SU-DHL-6 (cell line): ENCODE data around the gene CDK16.

Source experiments
- H2AFZ ChIP-seq: fragments of 200-600 bp; sonication (generic); 2 replicates; pipeline ENCODE4 v1.6.1; 2014; ENCODE audit warnings: low read depth, mild to moderate bottlenecking, moderate library complexity, mixed read lengths, antibody characterized with exemption, low read length; ENCODE audit not compliant: severe bottlenecking
- H3F3A ChIP-seq: fragments of 200-600 bp; shearing (Covaris generic); 2 replicates; pipeline ENCODE4 v1.6.0; 2016; ENCODE audit warnings: antibody characterized with exemption, mild to moderate bottlenecking; ENCODE audit not compliant: insufficient read depth
- H3K27ac ChIP-seq: fragments of 200-600 bp; sonication (generic); 2 replicates; pipeline ENCODE4 v1.5.1; 2016; ENCODE audit warnings: low read depth, mild to moderate bottlenecking, low read length, moderate library complexity, mixed read lengths
- H3K27me3 ChIP-seq: fragments of 200-600 bp; sonication (generic), shearing (Covaris generic); 2 replicates; pipeline ENCODE4 v1.6.0; 2014; ENCODE audit warnings: mild to moderate bottlenecking, low read length
- H3K36me3 ChIP-seq: fragments of 200-600 bp; sonication (generic); 2 replicates; pipeline ENCODE4 v1.6.1; 2014; ENCODE audit warnings: mild to moderate bottlenecking, low read length, mixed read lengths
- H3K4me2 ChIP-seq: fragments of 300-600, 200-600 bp; shearing (Covaris generic), sonication (generic); 2 replicates; pipeline ENCODE4 v1.6.0; 2014; ENCODE audit warnings: low read length, low read depth, mild to moderate bottlenecking; ENCODE audit not compliant: poor library complexity, severe bottlenecking
- H3K4me3 ChIP-seq: fragments of 200-600 bp; sonication (generic); 2 replicates; pipeline ENCODE4 v1.5.1; 2014; ENCODE audit warnings: antibody characterized with exemption, low read length, mild to moderate bottlenecking, mixed read lengths; ENCODE audit not compliant: insufficient read depth, poor library complexity, severe bottlenecking
- H3K79me2 ChIP-seq: fragments of 200-600 bp; sonication (generic); 2 replicates; pipeline ENCODE4 v1.6.1; 2014; ENCODE audit warnings: mild to moderate bottlenecking, low read length, moderate library complexity; ENCODE audit not compliant: insufficient read depth
- H3K9ac ChIP-seq: fragments of 200-600 bp; sonication (generic); 2 replicates; pipeline ENCODE4 v1.7.0; 2014; ENCODE audit warnings: mild to moderate bottlenecking, low read length
- H3K9me2 ChIP-seq: fragments of 200-600 bp; sonication (generic); replicated peaks from 2 replicates; pipeline ENCODE4 v1.6.1; 2014; ENCODE audit warnings: low read length; ENCODE audit not compliant: insufficient read depth
- H3K9me3 ChIP-seq: fragments of 200-600 bp; sonication (generic); 2 replicates; pipeline ENCODE4 v1.6.1; 2014; ENCODE audit warnings: low read length, mixed read lengths; ENCODE audit not compliant: insufficient read depth
- H4K20me1 ChIP-seq: fragments of 200-600 bp; sonication (generic); 2 replicates; pipeline ENCODE4 v1.6.1; 2014; ENCODE audit warnings: low read depth, mild to moderate bottlenecking, antibody characterized with exemption, low read length, moderate library complexity, mixed read lengths
- CTCF ChIP-seq: fragments of 200-600 bp; sonication (generic); IDR thresholded peaks from one replicate; pipeline ENCODE4 v1.5.1; 2017; ENCODE audit warnings: antibody characterized with exemption, mild to moderate bottlenecking, low read length, moderate library complexity; ENCODE audit not compliant: insufficient read depth, poor library complexity, severe bottlenecking
- EZH2phosphoT487 ChIP-seq: fragments of 200-600 bp; sonication (generic), shearing (Covaris generic); conservative IDR thresholded peaks from 2 replicates; pipeline ENCODE4 v1.6.1; 2018; ENCODE audit warnings: mild to moderate bottlenecking, antibody characterized with exemption, low read length, moderate library complexity, mixed read lengths

The CDK16 gene

GRCh38 chrX:47200385-47201150 lies 17.9 kb upstream of the CDK16 start:
- Histone ChIP-seq H3K4me3 (no peak overlapping the region), H2AFZ (no peak overlapping the region), H3K36me3 (peaks cover 4% of the 10 kb centered on the region; the same call in 1 of the 2 replicates), H3K27me3 (no peaks in the 10 kb centered on the region), H3K4me2 (no peak overlapping the region), H3F3A (no peaks in the 10 kb centered on the region), H3K27ac (no peak overlapping the region), H3K9ac (no peak overlapping the region), H4K20me1 (no peaks in the 10 kb centered on the region), H3K9me3 (no peaks in the 10 kb centered on the region), H3K79me2 (peaks cover 30% of the 10 kb centered on the region), H3K9me2 (no peaks in the 10 kb centered on the region)
- no peak for TF ChIP-seq CTCF
- TF ChIP-seq EZH2phosphoT487: no peak

- Histone ChIP-seq H3K4me2 (no peak overlapping the region), H4K20me1 (no peaks in the 10 kb centered on the region), H3K36me3 (peaks cover 4% of the 10 kb centered on the region; the same call in 1 of the 2 replicates), H3K9me3 (no peaks in the 10 kb centered on the region), H3K9me2 (no peaks in the 10 kb centered on the region), H3K27me3 (no peaks in the 10 kb centered on the region), H3K9ac (no peak overlapping the region), H3F3A (no peaks in the 10 kb centered on the region), H3K4me3 (no peak overlapping the region), H3K79me2 (peaks cover 21% of the 10 kb centered on the region), H3K27ac (no peak overlapping the region), H2AFZ (no peak overlapping the region)
- no peak for TF ChIP-seq CTCF
- TF ChIP-seq EZH2phosphoT487: no peak
These were observed 17.0 kb upstream of the CDK16 start for GRCh38 chrX:47201345-47201944.

GRCh38 chrX:47202316-47202715 lies 16.2 kb upstream of the CDK16 start:
- no peaks in the 10 kb centered on the region for H3K9me2 ChIP-seq
- no peak overlapping the region for H3K27ac ChIP-seq
- no peak for TF ChIP-seq CTCF
- no peak for TF ChIP-seq EZH2phosphoT487
- peaks cover 4% of the 10 kb centered on the region; the same call in 1 of the 2 replicates for H3K36me3 ChIP-seq
- no peak overlapping the region for H2AFZ ChIP-seq
- no peaks in the 10 kb centered on the region for H4K20me1 ChIP-seq
- H3K9ac ChIP-seq: no peak overlapping the region
- peaks cover 12% of the 10 kb centered on the region for H3K79me2 ChIP-seq
- H3K4me2 ChIP-seq: no peak overlapping the region
- no peaks in the 10 kb centered on the region for H3K27me3 ChIP-seq
- no peak overlapping the region for H3K4me3 ChIP-seq
- H3K9me3 ChIP-seq: no peaks in the 10 kb centered on the region
- no peaks in the 10 kb centered on the region for H3F3A ChIP-seq
